NCI-H2081 (cell line): ENCODE measurements around the gene VWA3B.

Source experiments
- DNase-seq, 2 experiments: peaks; one replicate each; lab custom pipeline; 2025; lab: John Stamatoyannopoulos, UW

Gene VWA3B

GRCh38 chr2:98333922-98334321 lies 247.0 kb downstream of the VWA3B start:
- DNase-seq, result no peak

- DNase-seq, result peak; percentile 15 to 45
Observed at GRCh38 chr2:98334439-98335078, 247.6 kb downstream of the VWA3B start.

GRCh38 chr2:98335271-98335670 lies 248.3 kb downstream of the VWA3B start:
- DNase-seq, result no peak

GRCh38 chr2:98341241-98341640 lies 254.3 kb downstream of the VWA3B start:
- no peak for DNase-seq

- DNase-seq, result no peak
Observed at GRCh38 chr2:98343285-98343684, 256.3 kb downstream of the VWA3B start.

GRCh38 chr2:98346311-98347236 lies 259.6 kb downstream of the VWA3B start, which contains the start of gene CNGA3:
CNGA3 (plus strand) TSS chr2:98346456; CDS start chr2:98369976, 23,520 bp downstream.
- no peak for DNase-seq

GRCh38 chr2:98347298-98348065 lies 260.5 kb downstream of the VWA3B start:
- DNase-seq, result no peak

- DNase-seq, result peak; percentile 27 to 40
Observed at GRCh38 chr2:98348066-98348561, 261.1 kb downstream of the VWA3B start.

- DNase-seq, result no peak
Observed at GRCh38 chr2:98350411-98350810, 263.4 kb downstream of the VWA3B start.

- DNase-seq, result no peak
Observed at GRCh38 chr2:98355881-98356280, 268.9 kb downstream of the VWA3B start.

GRCh38 chr2:98356729-98357128 lies 269.8 kb downstream of the VWA3B start:
- no peak for DNase-seq

GRCh38 chr2:98357849-98358248 lies 270.9 kb downstream of the VWA3B start:
- no peak for DNase-seq

- no peak for DNase-seq
Observed at GRCh38 chr2:98359986-98360385, 273.0 kb downstream of the VWA3B start.
